SK-N-SH (cell line): ENCODE data around the gene EEF1AKMT4.

Experiments
- CHD2 ChIP-seq: fragments of 150-350 bp; IDR thresholded peaks from 2 replicates; pipeline ENCODE4 v1.6.1; 2018; ENCODE audit warnings: low read length; ENCODE audit not compliant: partially characterized antibody
- GATA2 ChIP-seq: sonication (generic); formaldehyde crosslinking; IDR thresholded peaks from 2 replicates; pipeline ENCODE4 v1.5.0; 2020; ENCODE audit warnings: mild to moderate bottlenecking, missing genetic modification reagents
- POLR2AphosphoS5 ChIP-seq: IDR thresholded peaks from 2 replicates; pipeline ENCODE4 v1.6.1; 2012; ENCODE audit warnings: low read depth, low read length
- RXRA ChIP-seq: IDR thresholded peaks from 2 replicates; pipeline ENCODE4 v1.4.0; 2012; ENCODE audit warnings: low read depth, mild to moderate bottlenecking, borderline replicate concordance
- SIN3A ChIP-seq: IDR thresholded peaks from 2 replicates; pipeline ENCODE4 v1.6.1; 2012; ENCODE audit warnings: low read depth, mild to moderate bottlenecking, low read length, moderate library complexity, borderline replicate concordance
- SMC3 ChIP-seq: IDR thresholded peaks from 2 replicates; pipeline ENCODE4 v1.6.1; 2012; ENCODE audit warnings: low read depth, low read length, improper control_type of control experiment
- TF ChIP-seq, protein P1 (sequence below): fragments of 200-600 bp; sonication (generic); IDR thresholded peaks from 2 replicates; pipeline ENCODE4 v1.6.1; 2017; ENCODE audit warnings: antibody characterized with exemption, mild to moderate bottlenecking, moderate library complexity
- TF ChIP-seq, protein P2 (sequence below): IDR thresholded peaks from 2 replicates; pipeline ENCODE4 v1.6.1; 2012; ENCODE audit warnings: mild to moderate bottlenecking, low read depth, low read length, moderate library complexity
- TF ChIP-seq, protein P3 (sequence below): IDR thresholded peaks from 2 replicates; pipeline ENCODE4; 2012

DNA sequence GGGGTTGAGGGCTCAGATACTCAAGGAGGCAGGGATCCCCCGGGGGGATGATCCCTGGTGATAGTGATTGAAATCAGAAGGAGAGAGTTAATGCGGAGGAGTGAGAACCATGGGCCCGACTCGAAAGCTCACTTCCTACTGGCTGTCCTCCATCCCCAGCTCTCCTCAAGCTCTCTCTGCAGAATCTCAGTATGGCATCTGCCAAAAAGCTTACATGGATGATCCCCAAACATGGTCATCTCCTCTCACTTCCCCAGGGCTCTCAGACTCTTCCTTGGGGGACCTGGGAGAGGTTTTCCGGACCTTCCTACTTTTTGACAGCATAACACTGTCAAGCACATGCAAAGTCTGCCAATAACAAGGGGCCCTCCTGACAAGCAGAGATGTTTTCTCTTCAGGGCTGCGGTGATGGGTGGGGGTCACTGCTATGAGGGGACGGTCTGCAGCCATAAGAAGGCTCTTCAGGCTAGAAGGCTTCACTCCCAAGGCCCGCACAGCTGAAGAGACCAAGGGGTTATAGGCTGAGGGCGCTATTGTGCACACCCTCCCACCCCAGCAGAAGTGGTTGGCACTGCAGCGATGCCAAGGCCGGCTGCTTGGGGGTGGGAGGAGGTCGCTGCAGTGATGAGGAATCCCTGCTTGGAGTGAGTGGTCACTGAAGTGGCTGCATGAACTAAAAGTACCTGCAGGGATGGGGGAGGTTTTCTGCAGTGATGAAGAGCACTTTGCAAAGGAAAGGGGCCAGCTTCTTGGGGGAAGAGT, 20.9 kb upstream of the EEF1AKMT4 start:
- TF ChIP-seq, protein P1, sequence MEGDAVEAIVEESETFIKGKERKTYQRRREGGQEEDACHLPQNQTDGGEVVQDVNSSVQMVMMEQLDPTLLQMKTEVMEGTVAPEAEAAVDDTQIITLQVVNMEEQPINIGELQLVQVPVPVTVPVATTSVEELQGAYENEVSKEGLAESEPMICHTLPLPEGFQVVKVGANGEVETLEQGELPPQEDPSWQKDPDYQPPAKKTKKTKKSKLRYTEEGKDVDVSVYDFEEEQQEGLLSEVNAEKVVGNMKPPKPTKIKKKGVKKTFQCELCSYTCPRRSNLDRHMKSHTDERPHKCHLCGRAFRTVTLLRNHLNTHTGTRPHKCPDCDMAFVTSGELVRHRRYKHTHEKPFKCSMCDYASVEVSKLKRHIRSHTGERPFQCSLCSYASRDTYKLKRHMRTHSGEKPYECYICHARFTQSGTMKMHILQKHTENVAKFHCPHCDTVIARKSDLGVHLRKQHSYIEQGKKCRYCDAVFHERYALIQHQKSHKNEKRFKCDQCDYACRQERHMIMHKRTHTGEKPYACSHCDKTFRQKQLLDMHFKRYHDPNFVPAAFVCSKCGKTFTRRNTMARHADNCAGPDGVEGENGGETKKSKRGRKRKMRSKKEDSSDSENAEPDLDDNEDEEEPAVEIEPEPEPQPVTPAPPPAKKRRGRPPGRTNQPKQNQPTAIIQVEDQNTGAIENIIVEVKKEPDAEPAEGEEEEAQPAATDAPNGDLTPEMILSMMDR: no peak
- TF ChIP-seq SIN3A (no peak), CHD2 (no peak), GATA2 (CRISPR knock-in tag) (no peak), SMC3 (no peak), POLR2AphosphoS5 (no peak), RXRA (no peak)
- TF ChIP-seq, protein P2, sequence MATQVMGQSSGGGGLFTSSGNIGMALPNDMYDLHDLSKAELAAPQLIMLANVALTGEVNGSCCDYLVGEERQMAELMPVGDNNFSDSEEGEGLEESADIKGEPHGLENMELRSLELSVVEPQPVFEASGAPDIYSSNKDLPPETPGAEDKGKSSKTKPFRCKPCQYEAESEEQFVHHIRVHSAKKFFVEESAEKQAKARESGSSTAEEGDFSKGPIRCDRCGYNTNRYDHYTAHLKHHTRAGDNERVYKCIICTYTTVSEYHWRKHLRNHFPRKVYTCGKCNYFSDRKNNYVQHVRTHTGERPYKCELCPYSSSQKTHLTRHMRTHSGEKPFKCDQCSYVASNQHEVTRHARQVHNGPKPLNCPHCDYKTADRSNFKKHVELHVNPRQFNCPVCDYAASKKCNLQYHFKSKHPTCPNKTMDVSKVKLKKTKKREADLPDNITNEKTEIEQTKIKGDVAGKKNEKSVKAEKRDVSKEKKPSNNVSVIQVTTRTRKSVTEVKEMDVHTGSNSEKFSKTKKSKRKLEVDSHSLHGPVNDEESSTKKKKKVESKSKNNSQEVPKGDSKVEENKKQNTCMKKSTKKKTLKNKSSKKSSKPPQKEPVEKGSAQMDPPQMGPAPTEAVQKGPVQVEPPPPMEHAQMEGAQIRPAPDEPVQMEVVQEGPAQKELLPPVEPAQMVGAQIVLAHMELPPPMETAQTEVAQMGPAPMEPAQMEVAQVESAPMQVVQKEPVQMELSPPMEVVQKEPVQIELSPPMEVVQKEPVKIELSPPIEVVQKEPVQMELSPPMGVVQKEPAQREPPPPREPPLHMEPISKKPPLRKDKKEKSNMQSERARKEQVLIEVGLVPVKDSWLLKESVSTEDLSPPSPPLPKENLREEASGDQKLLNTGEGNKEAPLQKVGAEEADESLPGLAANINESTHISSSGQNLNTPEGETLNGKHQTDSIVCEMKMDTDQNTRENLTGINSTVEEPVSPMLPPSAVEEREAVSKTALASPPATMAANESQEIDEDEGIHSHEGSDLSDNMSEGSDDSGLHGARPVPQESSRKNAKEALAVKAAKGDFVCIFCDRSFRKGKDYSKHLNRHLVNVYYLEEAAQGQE: no peak
- TF ChIP-seq, protein P3, sequence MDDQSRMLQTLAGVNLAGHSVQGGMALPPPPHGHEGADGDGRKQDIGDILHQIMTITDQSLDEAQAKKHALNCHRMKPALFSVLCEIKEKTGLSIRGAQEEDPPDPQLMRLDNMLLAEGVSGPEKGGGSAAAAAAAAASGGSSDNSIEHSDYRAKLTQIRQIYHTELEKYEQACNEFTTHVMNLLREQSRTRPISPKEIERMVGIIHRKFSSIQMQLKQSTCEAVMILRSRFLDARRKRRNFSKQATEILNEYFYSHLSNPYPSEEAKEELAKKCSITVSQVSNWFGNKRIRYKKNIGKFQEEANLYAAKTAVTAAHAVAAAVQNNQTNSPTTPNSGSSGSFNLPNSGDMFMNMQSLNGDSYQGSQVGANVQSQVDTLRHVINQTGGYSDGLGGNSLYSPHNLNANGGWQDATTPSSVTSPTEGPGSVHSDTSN: no peak
